Measurements from ENCODE around the gene HEPN1.

Gene HEPN1
- 0 to 0.11 (median 0) reads per million in 9 experiments for total RNA-seq

GRCh38 chr11:124918950-124919349 lies at the start of gene HEPN1:
Gene HEPN1, plus strand, starts transcription at chr11:124919250.
- Mint-ChIP-seq H3K9me3 (no peaks in the 10 kb centered on the region), H3K36me3 (ENCODE audit: insufficient read depth) (no peaks in the 10 kb centered on the region), H3K27ac (no peak within 1 kb of the TSS), H3K4me1 (ENCODE audit: low read depth in 2 of 2) (peaks cover 4 to 8% of the 10 kb centered on the region in 2 donors), H3K4me3 (peak within 1 kb of the TSS in 1 of 2 donors; percentile 18), H3K27me3 (peaks cover 0 to 16% of the 10 kb centered on the region in 2 donors)
- DNase-seq (no peak), ATAC-seq (replicated peaks) (no peak)

GRCh38 chr11:124869331-124869730 lies 49.7 kb upstream of the HEPN1 start:
- Mint-ChIP-seq H3K27me3 (peaks cover 71 to 94% of the 10 kb centered on the region in 2 donors), H3K4me1 (ENCODE audit: low read depth in 2 of 2) (peaks cover 15 to 19% of the 10 kb centered on the region in 2 donors), H3K4me3 (peak overlapping the region; percentile 20 to 52), H3K27ac (no peak overlapping the region), H3K36me3 (ENCODE audit: insufficient read depth) (peaks cover 3% of the 10 kb centered on the region), H3K9me3 (no peaks in the 10 kb centered on the region)
- ATAC-seq (replicated peaks) (no peak), DNase-seq (no peak)

GRCh38 chr11:124869856-124870387 lies 49.1 kb upstream of the HEPN1 start:
- Mint-ChIP-seq H3K9me3 (no peaks in the 10 kb centered on the region), H3K4me3 (peak overlapping the region in 1 of 2 donors; percentile 30), H3K36me3 (ENCODE audit: insufficient read depth) (peaks cover 3% of the 10 kb centered on the region), H3K4me1 (ENCODE audit: low read depth in 2 of 2) (peaks cover 15 to 19% of the 10 kb centered on the region in 2 donors), H3K27ac (no peak overlapping the region), H3K27me3 (peaks cover 70 to 97% of the 10 kb centered on the region in 2 donors)
- ATAC-seq (replicated peaks) (no peak), DNase-seq (no peak)

GRCh38 chr11:124870430-124870829 lies 48.6 kb upstream of the HEPN1 start:
- ATAC-seq (replicated peaks) (no peak), DNase-seq (no peak)
- Mint-ChIP-seq H3K9me3 (no peaks in the 10 kb centered on the region), H3K4me3 (no peak overlapping the region), H3K27me3 (peaks cover 69 to 100% of the 10 kb centered on the region in 2 donors), H3K36me3 (ENCODE audit: insufficient read depth) (peaks cover 5% of the 10 kb centered on the region), H3K4me1 (ENCODE audit: low read depth in 2 of 2) (peaks cover 16 to 20% of the 10 kb centered on the region in 2 donors), H3K27ac (no peak overlapping the region)

GRCh38 chr11:124872280-124872679 lies 46.8 kb upstream of the HEPN1 start:
- peaks cover 55 to 89% of the 10 kb centered on the region in 2 donors for H3K27me3 Mint-ChIP-seq
- no peaks in the 10 kb centered on the region for H3K9me3 Mint-ChIP-seq
- H3K36me3 Mint-ChIP-seq (ENCODE audit: insufficient read depth): peaks cover 8% of the 10 kb centered on the region
- no peak overlapping the region for H3K4me3 Mint-ChIP-seq
- ATAC-seq (replicated peaks) (no peak), DNase-seq (no peak)
- H3K27ac Mint-ChIP-seq: no peak overlapping the region
- peaks cover 17 to 21% of the 10 kb centered on the region in 2 donors for H3K4me1 Mint-ChIP-seq (ENCODE audit: low read depth in 2 of 2)

- no peaks in the 10 kb centered on the region for H3K9me3 Mint-ChIP-seq
- ATAC-seq (replicated peaks) (no peak), DNase-seq (no peak)
- H3K27ac Mint-ChIP-seq: no peak overlapping the region
- H3K27me3 Mint-ChIP-seq: peaks cover 50 to 89% of the 10 kb centered on the region in 2 donors
- peaks cover 20 to 21% of the 10 kb centered on the region in 2 donors for H3K4me1 Mint-ChIP-seq (ENCODE audit: low read depth in 2 of 2)
- H3K36me3 Mint-ChIP-seq (ENCODE audit: insufficient read depth): peaks cover 9% of the 10 kb centered on the region
- H3K4me3 Mint-ChIP-seq: no peak overlapping the region
Measured at GRCh38 chr11:124872741-124873140, 46.3 kb upstream of the HEPN1 start.

GRCh38 chr11:124873951-124874350 lies 45.1 kb upstream of the HEPN1 start:
- Mint-ChIP-seq H3K27me3 (peaks cover 38 to 89% of the 10 kb centered on the region in 2 donors), H3K9me3 (no peaks in the 10 kb centered on the region), H3K36me3 (ENCODE audit: insufficient read depth) (peaks cover 9% of the 10 kb centered on the region), H3K4me1 (ENCODE audit: low read depth in 2 of 2) (peaks cover 17 to 25% of the 10 kb centered on the region in 2 donors), H3K4me3 (no peak overlapping the region), H3K27ac (no peak overlapping the region)
- DNase-seq (no peak), ATAC-seq (replicated peaks) (no peak)

GRCh38 chr11:124874571-124875255 lies 44.3 kb upstream of the HEPN1 start:
- H3K4me3 Mint-ChIP-seq: peak overlapping the region; percentile 80 to 83
- peaks cover 31 to 89% of the 10 kb centered on the region in 2 donors for H3K27me3 Mint-ChIP-seq
- H3K4me1 Mint-ChIP-seq (ENCODE audit: low read depth in 2 of 2): peaks cover 13 to 19% of the 10 kb centered on the region in 2 donors
- ATAC-seq (replicated peaks) (no peak), DNase-seq (no peak)
- H3K27ac Mint-ChIP-seq: no peak overlapping the region
- H3K9me3 Mint-ChIP-seq: no peaks in the 10 kb centered on the region
- H3K36me3 Mint-ChIP-seq (ENCODE audit: insufficient read depth): peaks cover 9% of the 10 kb centered on the region

- no peak overlapping the region for H3K27ac Mint-ChIP-seq
- no peak for DNase-seq
- peaks cover 9% of the 10 kb centered on the region for H3K36me3 Mint-ChIP-seq (ENCODE audit: insufficient read depth)
- H3K4me3 Mint-ChIP-seq: peak overlapping the region; percentile 80 to 83
- H3K4me1 Mint-ChIP-seq (ENCODE audit: low read depth in 2 of 2): peaks cover 13 to 19% of the 10 kb centered on the region in 2 donors
- H3K27me3 Mint-ChIP-seq: peaks cover 24 to 85% of the 10 kb centered on the region in 2 donors
- ATAC-seq (replicated peaks): no peak
- H3K9me3 Mint-ChIP-seq: no peaks in the 10 kb centered on the region
Measured at GRCh38 chr11:124875401-124875800, 43.6 kb upstream of the HEPN1 start.

GRCh38 chr11:124875943-124876817 lies 42.9 kb upstream of the HEPN1 start:
- Mint-ChIP-seq H3K36me3 (ENCODE audit: insufficient read depth) (peaks cover 9% of the 10 kb centered on the region), H3K9me3 (no peaks in the 10 kb centered on the region), H3K4me3 (peak overlapping the region; percentile 80 to 83), H3K4me1 (ENCODE audit: low read depth in 2 of 2) (peaks cover 13 to 19% of the 10 kb centered on the region in 2 donors), H3K27ac (peak overlapping the region; percentile 69 to 88), H3K27me3 (peaks cover 18 to 77% of the 10 kb centered on the region in 2 donors)
- peak; percentile 67 to 82 (median 67) for DNase-seq
- peak; percentile 95 for ATAC-seq (replicated peaks)

GRCh38 chr11:124876818-124877630 lies 42.0 kb upstream of the HEPN1 start:
- Mint-ChIP-seq H3K9me3 (no peaks in the 10 kb centered on the region), H3K27ac (peak overlapping the region; percentile 70 to 88), H3K4me1 (ENCODE audit: low read depth in 2 of 2) (peaks cover 13 to 19% of the 10 kb centered on the region in 2 donors), H3K4me3 (peak overlapping the region; percentile 80 to 83), H3K27me3 (peaks cover 18 to 68% of the 10 kb centered on the region in 2 donors), H3K36me3 (ENCODE audit: insufficient read depth) (peaks cover 9% of the 10 kb centered on the region)
- DNase-seq (no peak), ATAC-seq (replicated peaks) (no peak)

GRCh38 chr11:124877631-124877909 lies 41.5 kb upstream of the HEPN1 start:
- Mint-ChIP-seq H3K36me3 (ENCODE audit: insufficient read depth) (peaks cover 9% of the 10 kb centered on the region), H3K9me3 (no peaks in the 10 kb centered on the region), H3K27ac (peak overlapping the region; percentile 70 to 88), H3K4me3 (peak overlapping the region; percentile 80 to 83), H3K4me1 (ENCODE audit: low read depth in 2 of 2) (peaks cover 13 to 19% of the 10 kb centered on the region in 2 donors), H3K27me3 (peaks cover 18 to 63% of the 10 kb centered on the region in 2 donors)
- DNase-seq (no peak), ATAC-seq (replicated peaks) (no peak)

All from effector memory CD8-positive, alpha-beta T cell (primary cell).